GM23248 (cell line): Measurements from ENCODE around the gene MAPK8. TPM values are rescaled to one million over a fixed set of nuclear protein-coding genes. Genes with fewer than 3 reads are reported as not detected.

Source experiments
- DNase-seq: peaks from one replicate; pipeline ENCODE4 v3.0.0-alpha.2; 2015
- H2AFZ ChIP-seq: fragments of 200-600 bp; sonication (generic); 2 replicates; pipeline ENCODE4 v1.6.1; 2016; ENCODE audit warnings: antibody characterized with exemption
- H3F3A ChIP-seq: fragments of 200-600 bp; sonication (generic); 2 replicates; pipeline ENCODE4 v1.6.1; 2016; ENCODE audit warnings: mild to moderate bottlenecking, antibody characterized with exemption, mixed run types; ENCODE audit not compliant: insufficient read depth
- H3K27ac ChIP-seq: fragments of 200-600 bp; sonication (generic); 2 replicates; pipeline ENCODE4 v1.5.1; 2016; ENCODE audit warnings: mild to moderate bottlenecking
- H3K27me3 ChIP-seq: fragments of 200-600 bp; sonication (generic); replicated peaks from 2 replicates; pipeline ENCODE4 v1.6.1; 2016; ENCODE audit warnings: mild to moderate bottlenecking; ENCODE audit not compliant: insufficient read depth
- H3K36me3 ChIP-seq: fragments of 200-600 bp; sonication (generic); 2 replicates; pipeline ENCODE4 v1.6.1; 2016; ENCODE audit warnings: low read depth, mild to moderate bottlenecking
- H3K4me1 ChIP-seq: fragments of 200-600 bp; sonication (generic); 2 replicates; pipeline ENCODE4 v1.6.1; 2016; ENCODE audit warnings: mild to moderate bottlenecking; ENCODE audit not compliant: insufficient read depth
- H3K4me2 ChIP-seq: fragments of 200-600 bp; sonication (generic); one replicate; pipeline ENCODE4 v1.6.1; 2016; ENCODE audit warnings: mild to moderate bottlenecking; ENCODE audit not compliant: unreplicated experiment
- H3K4me3 ChIP-seq: fragments of 200-600 bp; sonication (generic); 2 replicates; pipeline ENCODE4 v1.5.1; 2016; ENCODE audit warnings: mild to moderate bottlenecking
- H3K79me2 ChIP-seq: fragments of 200-600 bp; sonication (generic); 2 replicates; pipeline ENCODE4 v1.6.1; 2016; ENCODE audit warnings: mild to moderate bottlenecking; ENCODE audit not compliant: insufficient read depth
- H3K9ac ChIP-seq: fragments of 200-600 bp; sonication (generic); 2 replicates; pipeline ENCODE4 v1.6.1; 2016; ENCODE audit warnings: mild to moderate bottlenecking
- H3K9me2 ChIP-seq: fragments of 200-600 bp; sonication (generic); 2 replicates; pipeline ENCODE4 v1.6.1; 2016; ENCODE audit warnings: mixed run types, mild to moderate bottlenecking, moderate library complexity; ENCODE audit not compliant: insufficient read depth
- H3K9me3 ChIP-seq: fragments of 200-600 bp; sonication (generic); one replicate; pipeline ENCODE4 v1.6.1; 2017; ENCODE audit warnings: low read depth
- H4K20me1 ChIP-seq: fragments of 200-600 bp; sonication (generic); 2 replicates; pipeline ENCODE4 v1.6.0; 2016; ENCODE audit not compliant: insufficient read depth
- EZH2 ChIP-seq: fragments of 200-600 bp; sonication (generic); IDR thresholded peaks from 2 replicates; pipeline ENCODE4 v1.6.1; 2018; ENCODE audit warnings: antibody characterized with exemption, mild to moderate bottlenecking; ENCODE audit not compliant: insufficient read depth, poor library complexity, severe bottlenecking
- EZH2phosphoT487 ChIP-seq: fragments of 200-600 bp; sonication (generic); IDR thresholded peaks from 2 replicates; pipeline ENCODE4 v1.6.1; 2018; ENCODE audit warnings: antibody characterized with exemption, moderate library complexity, mild to moderate bottlenecking, low read depth; ENCODE audit not compliant: insufficient read depth
- WGBS, 2 experiments: methylation state at CpG; one replicate each; pipeline ENCODE4 v1.1.6; 2015 to 2017; ENCODE audit warnings: low lambda C conversion rate in 2 of 2, low coverage in 1 of 2; ENCODE audit errors: missing lambda C conversion rate in 2 of 2; 5-methylcytosine and 5-hydroxymethylcytosine counted together
- in situ Hi-C: fragments of 300-500 bp; cut with MboI; formaldehyde crosslinking; loops from 2 replicates; pipeline ENCODE4 v1.15.0; 2020
- polyA plus RNA-seq: library from polyadenylated mRNA; unstranded; fragments of >200 nt; fragmentation: Nextera tagmentation; extraction: Ambion mirVana; gene quantifications from 2 replicates; pipeline ENCODE4 v1.2.1, GENCODE V29; 2016
- total RNA-seq: library from RNA; depleted of rRNA; stranded (reverse); fragments of >200 nt; shearing (Covaris generic); gene quantifications from 2 replicates; pipeline ENCODE4 v1.2.3, GENCODE V29; 2014

MAPK8 gene
- total and polyA plus RNA-seq, 2 experiments from 2014 or later: 44.4 to 78.7 TPM

DNA sequence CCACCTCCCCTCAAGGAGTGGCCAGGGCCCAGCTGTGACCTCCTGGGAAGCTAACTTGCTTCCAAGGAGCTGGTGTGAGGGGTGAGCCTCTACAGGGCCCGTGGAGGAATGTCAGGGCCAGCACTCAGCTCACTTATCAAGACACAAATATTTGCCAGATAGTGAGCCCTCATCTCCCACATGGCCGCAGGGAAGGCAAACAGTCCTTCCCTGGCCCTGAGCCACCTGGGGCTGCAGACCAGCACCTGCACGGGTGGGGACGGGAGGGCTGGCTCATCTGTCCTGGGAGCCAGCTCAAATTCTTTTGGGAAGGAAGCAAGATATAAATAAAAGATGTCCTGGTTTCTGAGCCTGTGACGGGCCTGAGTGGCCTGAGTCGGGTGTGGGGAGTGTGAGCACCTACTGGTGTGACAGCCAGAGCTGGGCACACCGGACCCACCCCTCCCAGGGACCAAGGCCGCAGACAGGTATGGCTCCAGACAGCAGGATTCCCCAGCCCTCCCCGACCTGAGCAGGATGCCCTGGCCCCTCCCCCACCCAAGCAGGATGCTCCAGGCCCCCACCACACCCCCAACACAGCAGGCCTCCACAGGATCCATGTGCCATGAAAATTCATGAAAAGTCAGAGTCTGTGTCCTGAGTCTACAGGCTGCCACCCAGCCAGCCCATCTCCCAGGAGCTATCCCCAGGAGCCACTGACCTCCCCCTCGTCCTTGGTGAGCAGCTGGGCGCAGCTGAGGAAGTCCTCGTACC, 148.0 kb downstream of the MAPK8 start:
- H2AFZ ChIP-seq: no peak overlapping the region
- peaks cover 2% of the 10 kb centered on the region; the same call in 1 of the 2 replicates for H3K4me1 ChIP-seq
- peaks cover 7% of the 10 kb centered on the region; the same call in 1 of the 2 replicates for H3K36me3 ChIP-seq
- H3K27ac ChIP-seq: no peak overlapping the region
- no peaks in the 10 kb centered on the region for H3K79me2 ChIP-seq
- H4K20me1 ChIP-seq: no peaks in the 10 kb centered on the region
- TF ChIP-seq EZH2 (no peak), EZH2phosphoT487 (no peak)
- DNase-seq: no peak
- no peak overlapping the region for H3K9ac ChIP-seq
- H3K9me2 ChIP-seq: no peaks in the 10 kb centered on the region
- 79 to 88% methylated on average over 10 to 12 of the region's 12 CpGs for WGBS, 2 experiments
- H3K9me3 ChIP-seq: no peaks in the 10 kb centered on the region
- no peak overlapping the region for H3K4me2 ChIP-seq
- in situ Hi-C loops: no loop called here
- H3K27me3 ChIP-seq: no peaks in the 10 kb centered on the region
- no peaks in the 10 kb centered on the region for H3F3A ChIP-seq
- H3K4me3 ChIP-seq: no peak overlapping the region

DNA sequence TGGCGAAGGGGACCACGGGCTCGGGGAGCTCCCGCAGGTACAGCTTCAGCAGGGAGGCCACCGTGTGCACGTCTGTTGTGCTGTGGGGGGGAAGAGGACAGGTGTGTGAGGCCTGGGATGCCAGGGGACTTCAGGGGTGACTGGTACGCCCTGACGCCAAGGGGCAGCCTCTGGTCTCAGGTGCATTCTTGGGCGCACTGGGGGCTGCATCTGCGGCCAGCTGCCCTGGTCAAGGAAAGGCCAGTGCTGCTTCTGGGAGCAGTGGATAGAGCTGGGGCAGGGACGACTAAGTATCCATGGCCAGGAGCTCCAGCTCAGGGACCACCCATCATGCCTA, 148.5 kb downstream of the MAPK8 start:
- no peaks in the 10 kb centered on the region for H3K79me2 ChIP-seq
- H3K27ac ChIP-seq: no peak overlapping the region
- H3K27me3 ChIP-seq: no peaks in the 10 kb centered on the region

DNA sequence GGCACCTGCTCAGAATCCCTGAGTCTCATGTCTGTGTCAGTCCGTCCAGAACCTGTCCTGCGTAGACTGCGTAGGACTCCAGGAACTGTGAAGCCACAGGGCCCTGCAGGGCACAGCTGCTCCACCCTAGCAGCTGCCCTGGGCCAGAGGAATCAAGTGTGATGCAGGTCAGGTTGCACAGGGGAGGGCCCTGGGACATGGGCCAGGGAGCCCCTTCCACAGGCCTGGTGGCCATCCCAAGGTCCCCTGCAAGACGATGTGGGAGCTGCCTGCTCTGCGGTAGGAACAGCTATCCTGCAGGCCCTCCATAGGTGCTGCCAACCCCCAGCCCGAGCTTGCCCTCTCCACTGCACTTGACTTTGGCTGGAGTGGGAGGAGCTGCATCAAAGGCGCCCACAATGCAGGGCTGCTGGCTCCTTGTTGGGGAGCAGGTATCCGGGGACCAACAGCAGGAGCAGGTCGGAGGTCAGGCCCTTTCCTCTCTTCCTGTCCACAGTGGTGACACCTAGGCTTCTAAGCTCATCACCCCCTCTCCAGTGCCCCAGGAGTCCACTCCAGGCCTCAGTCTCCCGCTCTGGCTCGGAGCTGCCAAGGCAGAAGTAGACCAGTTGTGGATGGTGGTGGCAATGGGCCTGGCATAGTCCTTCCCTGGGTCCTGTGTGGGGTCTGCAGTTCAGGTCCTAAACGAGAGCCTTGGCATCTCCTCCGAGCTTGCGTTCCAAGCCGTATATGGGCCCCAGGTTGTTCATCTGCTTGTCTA, 149.1 kb downstream of the MAPK8 start:
- Histone ChIP-seq H3K4me2 (no peak overlapping the region), H3K79me2 (peaks cover 2% of the 10 kb centered on the region; the same call in 1 of the 2 replicates), H2AFZ (no peak overlapping the region), H3F3A (no peaks in the 10 kb centered on the region), H3K9me3 (no peaks in the 10 kb centered on the region), H3K36me3 (peaks cover 7% of the 10 kb centered on the region; the same call in 1 of the 2 replicates), H3K27ac (no peak overlapping the region), H3K4me3 (no peak overlapping the region), H4K20me1 (no peaks in the 10 kb centered on the region), H3K27me3 (no peaks in the 10 kb centered on the region), H3K9me2 (no peaks in the 10 kb centered on the region), H3K4me1 (no peaks in the 10 kb centered on the region), H3K9ac (no peak overlapping the region)
- 96% methylated on average over 15 of the region's 15 CpGs for WGBS, 2 experiments
- in situ Hi-C loops: no loop called here
- DNase-seq: no peak
- TF ChIP-seq EZH2 (no peak), EZH2phosphoT487 (no peak)

More for the DNA sequence above, 148.5 kb downstream of the MAPK8 start:
- in situ Hi-C loops: no loop called here
- TF ChIP-seq EZH2phosphoT487: no peak
- TF ChIP-seq EZH2: no peak
- H3K4me1 ChIP-seq: no peaks in the 10 kb centered on the region
- 92 to 93% methylated on average over 11 of the region's 11 CpGs for WGBS, 2 experiments
- H3K36me3 ChIP-seq: peaks cover 7% of the 10 kb centered on the region; the same call in 1 of the 2 replicates
- H3K9me2 ChIP-seq: no peaks in the 10 kb centered on the region
- H3K9me3 ChIP-seq: no peaks in the 10 kb centered on the region
- H3K4me3 ChIP-seq: no peak overlapping the region
- no peaks in the 10 kb centered on the region for H4K20me1 ChIP-seq
- no peaks in the 10 kb centered on the region for H3F3A ChIP-seq
- DNase-seq: no peak
- H3K4me2 ChIP-seq: no peak overlapping the region
- H3K9ac ChIP-seq: no peak overlapping the region
- H2AFZ ChIP-seq: no peak overlapping the region

DNA sequence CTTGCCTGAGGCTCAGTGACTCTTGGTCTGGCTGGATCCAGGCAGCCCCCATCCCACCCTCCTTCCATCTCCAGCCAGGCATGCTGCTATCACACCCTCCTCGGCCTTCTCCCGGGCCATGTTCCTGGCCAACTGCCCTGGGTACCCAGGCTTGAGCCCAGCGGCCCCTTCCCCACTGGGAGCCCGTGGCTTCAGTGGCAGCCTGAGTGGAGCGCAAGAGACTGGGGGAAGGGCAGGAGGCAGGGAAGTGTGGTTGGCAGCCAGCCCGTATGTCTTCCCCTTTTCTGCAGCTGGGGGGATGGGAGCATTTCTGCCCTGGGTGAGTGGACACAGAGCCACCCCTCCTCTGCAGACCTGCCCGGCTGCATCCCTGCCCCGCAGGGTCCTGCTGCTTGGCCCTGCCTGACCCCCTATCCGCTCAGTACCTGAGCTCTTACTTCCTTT, 149.9 kb downstream of the MAPK8 start:
- Histone ChIP-seq H2AFZ (no peak overlapping the region), H3F3A (no peaks in the 10 kb centered on the region), H3K4me2 (no peak overlapping the region), H3K9me3 (no peaks in the 10 kb centered on the region), H3K79me2 (peaks cover 5% of the 10 kb centered on the region; the same call in 1 of the 2 replicates), H3K27ac (no peak overlapping the region), H3K9me2 (no peaks in the 10 kb centered on the region), H3K9ac (no peak overlapping the region), H3K4me1 (no peaks in the 10 kb centered on the region), H4K20me1 (no peaks in the 10 kb centered on the region), H3K4me3 (no peak overlapping the region), H3K36me3 (peaks cover 7% of the 10 kb centered on the region; the same call in 1 of the 2 replicates), H3K27me3 (no peaks in the 10 kb centered on the region)
- in situ Hi-C loops: no loop called here
- TF ChIP-seq EZH2 (no peak), EZH2phosphoT487 (no peak)
- no peak for DNase-seq
- WGBS, 2 experiments: 89 to 90% methylated on average over 9 of the region's 9 CpGs
